A673 (cell line): Measurements from ENCODE around the gene KCNC3. TPM values are rescaled to one million over a fixed set of nuclear protein-coding genes. Genes with fewer than 3 reads are reported as not detected.

ENCODE experiments used
- BruUV-seq: library from RNA; stranded (reverse); fragments of 400-500 nt; replicated peaks from 2 replicates; lab custom pipeline; 2021; lab: Mats Ljungman, UMichigan
- CTCF ChIA-PET: fragments of 300-600 bp; sonication (Branson Sonifier 250); formaldehyde crosslinking; loops from one replicate; lab custom pipeline; 2022; ENCODE audit warnings: antibody characterized with exemption; lab: Charles Lee
- POLR2A ChIA-PET: fragments of 300-600 bp; sonication (Branson Sonifier 250); formaldehyde crosslinking; loops from one replicate; lab custom pipeline; 2022; ENCODE audit warnings: antibody characterized with exemption; ENCODE audit not compliant: low non-redundant PET; lab: Charles Lee
- DNase-seq: peaks from one replicate; pipeline ENCODE4 v3.0.0-alpha.2; 2015; ENCODE audit warnings: low spot score
- H3K27ac ChIP-seq: fragments of 200-600 bp; sonication (generic); 2 replicates; pipeline ENCODE4 v1.5.1; 2016; ENCODE audit warnings: mixed run types, low read depth, mild to moderate bottlenecking, mixed read lengths, antibody characterized with exemption, low read length; ENCODE audit not compliant: poor library complexity, severe bottlenecking
- H3K27me3 ChIP-seq: fragments of 200-600 bp; sonication (generic); replicated peaks from 2 replicates; pipeline ENCODE4 v1.6.1; 2017; ENCODE audit warnings: mixed run types, low read depth, mild to moderate bottlenecking, mixed read lengths, antibody characterized with exemption, low read length; ENCODE audit not compliant: insufficient read depth, poor library complexity
- H3K36me3 ChIP-seq: fragments of 200-600 bp; sonication (generic); 2 replicates; pipeline ENCODE4 v1.6.1; 2016; ENCODE audit warnings: mixed run types, mild to moderate bottlenecking, mixed read lengths, antibody characterized with exemption, low read length; ENCODE audit not compliant: insufficient read depth, poor library complexity, severe bottlenecking
- H3K4me1 ChIP-seq: fragments of 200-600 bp; sonication (generic); 2 replicates; pipeline ENCODE4 v1.6.1; 2017; ENCODE audit warnings: mixed run types, mild to moderate bottlenecking, mixed read lengths, antibody characterized with exemption, low read length; ENCODE audit not compliant: insufficient read depth, poor library complexity, severe bottlenecking
- H3K4me3 ChIP-seq: fragments of 200-600 bp; sonication (generic); 2 replicates; pipeline ENCODE4 v1.5.1; 2016; ENCODE audit warnings: low read depth, mixed run types, mild to moderate bottlenecking, mixed read lengths, low read length; ENCODE audit not compliant: poor library complexity, severe bottlenecking
- H3K9me3 ChIP-seq: fragments of 200-600 bp; sonication (generic); 2 replicates; pipeline ENCODE4 v1.6.1; 2016; ENCODE audit warnings: mixed run types, low read depth, mild to moderate bottlenecking, mixed read lengths, antibody characterized with exemption, low read length; ENCODE audit not compliant: poor library complexity, severe bottlenecking
- EZH2 ChIP-seq: fragments of 200-600 bp; sonication (generic); IDR thresholded peaks from 2 replicates; pipeline ENCODE4 v1.6.1; 2017; ENCODE audit warnings: borderline replicate concordance, low read depth, mild to moderate bottlenecking, mixed read lengths, antibody characterized with exemption, low read length; ENCODE audit not compliant: poor library complexity, severe bottlenecking
- intact Hi-C: fragments of 100-400 bp; cut with micrococcal nuclease; formaldehyde crosslinking; loops from one replicate; pipeline ENCODE4 v1.10.0; 2022; ENCODE audit not compliant: unreplicated experiment
- total RNA-seq: library from RNA; stranded (reverse); gene quantifications from 2 replicates; pipeline ENCODE4 v1.2.3, GENCODE V29; 2021
- TF ChIP-seq, protein P1 (sequence below): fragments of 300-800, 200-600 bp; sonication (generic); conservative IDR thresholded peaks from 2 replicates; pipeline ENCODE4 v1.5.1; 2017; ENCODE audit warnings: low read depth, mild to moderate bottlenecking, antibody characterized with exemption, low read length, moderate library complexity, mixed read lengths

KCNC3 gene
- total RNA-seq, 1 experiment from 2014 or later, result 6.4 TPM

- H3K27me3 ChIP-seq, result no peaks in the 10 kb centered on the region
- H3K4me1 ChIP-seq, result no peaks in the 10 kb centered on the region
- BruUV-seq, result no TSS peak
- CTCF ChIA-PET, result no interaction called here
- no peaks in the 10 kb centered on the region for H3K36me3 ChIP-seq
- intact Hi-C loops, result no loop called here
- POLR2A ChIA-PET, result no interaction called here
- no peak overlapping the region for H3K27ac ChIP-seq
- H3K4me3 ChIP-seq, result no peak overlapping the region
- TF ChIP-seq, protein P1, sequence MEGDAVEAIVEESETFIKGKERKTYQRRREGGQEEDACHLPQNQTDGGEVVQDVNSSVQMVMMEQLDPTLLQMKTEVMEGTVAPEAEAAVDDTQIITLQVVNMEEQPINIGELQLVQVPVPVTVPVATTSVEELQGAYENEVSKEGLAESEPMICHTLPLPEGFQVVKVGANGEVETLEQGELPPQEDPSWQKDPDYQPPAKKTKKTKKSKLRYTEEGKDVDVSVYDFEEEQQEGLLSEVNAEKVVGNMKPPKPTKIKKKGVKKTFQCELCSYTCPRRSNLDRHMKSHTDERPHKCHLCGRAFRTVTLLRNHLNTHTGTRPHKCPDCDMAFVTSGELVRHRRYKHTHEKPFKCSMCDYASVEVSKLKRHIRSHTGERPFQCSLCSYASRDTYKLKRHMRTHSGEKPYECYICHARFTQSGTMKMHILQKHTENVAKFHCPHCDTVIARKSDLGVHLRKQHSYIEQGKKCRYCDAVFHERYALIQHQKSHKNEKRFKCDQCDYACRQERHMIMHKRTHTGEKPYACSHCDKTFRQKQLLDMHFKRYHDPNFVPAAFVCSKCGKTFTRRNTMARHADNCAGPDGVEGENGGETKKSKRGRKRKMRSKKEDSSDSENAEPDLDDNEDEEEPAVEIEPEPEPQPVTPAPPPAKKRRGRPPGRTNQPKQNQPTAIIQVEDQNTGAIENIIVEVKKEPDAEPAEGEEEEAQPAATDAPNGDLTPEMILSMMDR, result no peak
- no peak for TF ChIP-seq EZH2
- H3K9me3 ChIP-seq, result no peaks in the 10 kb centered on the region
- DNase-seq, result no peak
Measured at GRCh38 chr19:50277966-50278580, 51.1 kb downstream of the KCNC3 start.

DNA sequence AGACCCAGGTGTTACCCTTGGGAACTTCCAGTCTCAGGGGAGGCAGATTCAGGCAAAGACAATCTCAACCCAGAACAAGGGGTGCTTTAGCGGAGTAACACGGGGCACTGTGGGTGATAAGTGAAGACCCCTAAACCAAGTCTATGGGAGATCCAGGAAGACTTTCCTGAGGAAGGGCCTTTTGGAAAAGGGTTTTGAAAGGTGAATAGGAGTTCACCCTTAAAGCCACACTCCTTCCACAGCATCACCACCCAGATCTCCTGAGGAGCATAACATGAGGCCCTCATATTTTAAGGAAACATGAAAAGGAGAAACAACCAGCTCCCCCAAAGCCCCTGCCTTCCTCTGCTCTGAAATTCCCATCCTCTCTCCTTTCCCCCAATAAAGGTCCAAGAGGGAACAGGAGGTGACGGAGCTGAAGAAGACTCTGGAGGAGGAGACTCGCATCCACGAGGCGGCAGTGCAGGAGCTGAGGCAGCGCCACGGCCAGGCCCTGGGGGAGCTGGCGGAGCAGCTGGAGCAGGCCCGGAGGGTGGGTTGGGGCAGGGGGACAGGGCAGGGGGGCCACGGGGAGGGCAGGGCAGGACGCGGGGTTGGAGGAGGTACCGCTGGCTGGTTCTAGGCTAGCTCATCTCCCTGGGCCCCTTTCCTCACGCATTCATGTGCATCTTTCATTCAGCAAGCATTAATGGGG lies 52.7 kb downstream of the KCNC3 start:
- ChIA-PET POLR2A (no interaction called here), CTCF (interaction anchor here (0.6 kb wide), 2 partner anchors 24 to 52 kb away, joined by 3 to 4 read pairs; no protein-coding TSS in a partner anchor)
- intact Hi-C loops, result no loop called here
- no peaks in the 10 kb centered on the region for H3K9me3 ChIP-seq
- no peaks in the 10 kb centered on the region for H3K27me3 ChIP-seq
- H3K27ac ChIP-seq, result no peak overlapping the region
- DNase-seq, result no peak
- no peak overlapping the region for H3K4me3 ChIP-seq
- TF ChIP-seq, protein P1, result no peak
- no peak for TF ChIP-seq EZH2
- no TSS peak for BruUV-seq
- H3K36me3 ChIP-seq, result no peaks in the 10 kb centered on the region
- no peaks in the 10 kb centered on the region for H3K4me1 ChIP-seq

DNA sequence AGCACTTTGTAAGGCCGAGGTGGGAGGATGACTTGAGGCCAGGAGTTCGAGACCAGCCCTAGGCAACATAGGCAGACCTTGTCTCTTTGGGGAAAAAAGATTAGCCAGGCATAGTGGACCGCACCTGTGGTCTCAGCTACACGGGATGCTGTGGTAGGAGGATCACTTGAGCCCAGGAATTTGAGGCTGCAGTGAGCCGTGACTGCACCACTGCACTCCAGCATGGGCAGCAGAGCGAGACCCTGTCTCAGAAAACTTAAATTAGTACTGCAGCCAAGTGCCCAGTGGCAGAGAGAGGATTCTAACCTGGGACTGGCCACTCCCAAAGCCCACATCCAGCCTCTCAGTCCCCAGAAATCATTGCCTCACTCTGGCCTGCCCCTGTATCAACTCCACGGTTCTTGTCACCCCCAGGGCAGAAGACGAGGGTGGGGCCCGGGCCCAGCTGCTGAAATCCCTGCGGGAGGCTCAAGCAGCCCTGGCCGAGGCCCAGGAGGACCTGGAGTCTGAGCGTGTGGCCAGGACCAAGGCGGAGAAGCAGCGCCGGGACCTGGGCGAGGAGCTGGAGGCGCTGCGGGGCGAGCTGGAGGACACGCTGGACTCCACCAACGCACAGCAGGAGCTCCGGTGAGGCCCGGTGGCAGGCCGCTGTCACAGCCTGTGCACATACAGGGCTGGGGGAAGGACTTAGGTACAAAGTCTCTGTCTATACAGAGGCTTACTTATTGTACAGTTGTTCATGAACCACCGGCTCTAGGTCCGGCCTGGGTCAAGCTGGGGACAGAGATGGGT lies 53.4 kb downstream of the KCNC3 start:
- no peaks in the 10 kb centered on the region for H3K27me3 ChIP-seq
- H3K9me3 ChIP-seq, result no peaks in the 10 kb centered on the region
- DNase-seq, result no peak
- no peak overlapping the region for H3K4me3 ChIP-seq
- intact Hi-C loops, result no loop called here
- no peaks in the 10 kb centered on the region for H3K4me1 ChIP-seq
- no TSS peak for BruUV-seq
- no peaks in the 10 kb centered on the region for H3K36me3 ChIP-seq
- TF ChIP-seq EZH2, result no peak
- TF ChIP-seq, protein P1, result no peak
- H3K27ac ChIP-seq, result no peak overlapping the region
- CTCF ChIA-PET, result no interaction called here
- POLR2A ChIA-PET, result no interaction called here
